HepG2 (cell line): ENCODE measurements around the gene RIMBP2. TPM values are rescaled to one million over a fixed set of nuclear protein-coding genes. Genes with fewer than 3 reads are reported as not detected.
A peak's percentile ranks its signal among the peaks of the same experiment; 100 is the strongest.

Source experiments
- ATAC-seq: fragments of 200-7000 bp; cut with Tn5 transposase; 3 replicates; pipeline ENCODE4 v1.9.1; 2020; ENCODE audit warnings: mild to moderate bottlenecking, moderate library complexity
- BruUV-seq: library from RNA; stranded (reverse); fragments of 400-500 nt; replicated peaks from 2 replicates; lab custom pipeline; 2021; lab: Mats Ljungman, UMichigan
- CTCF ChIA-PET: fragments of 300-600 bp; formaldehyde crosslinking; extraction: SDS; loops from one replicate; lab custom pipeline; 2021; ENCODE audit warnings: low total read pairs, inconsistent platforms, low intra/inter-chr PET ratio; lab: Yijun Ruan, JAX
- POLR2A ChIA-PET: fragments of 350-600 bp; sonication (Branson Sonifier 250); formaldehyde crosslinking; loops from one replicate; lab custom pipeline; 2020; ENCODE audit warnings: antibody characterized with exemption, inconsistent platforms; lab: Yijun Ruan, JAX
- DNase-seq: peaks from one replicate; pipeline ENCODE4 v3.0.0-alpha.2; 2015; ENCODE audit warnings: low spot score
- FAIRE-seq: peaks from 3 replicates; lab custom pipeline; 2011; peaks lifted over from hg19 to GRCh38; lab: Jason Lieb, UNC
- H2AFZ ChIP-seq: one replicate; pipeline ENCODE4 v1.6.1; 2011; ENCODE audit warnings: low read length, inconsistent platforms
- H3K27ac ChIP-seq: fragments of 300-600 bp; 3 replicates; pipeline ENCODE4 v1.8.0; 2011; ENCODE audit warnings: mixed run types, mild to moderate bottlenecking, mixed read lengths, low read length, inconsistent platforms; ENCODE audit not compliant: insufficient read depth; ENCODE audit errors: extremely low read length
- H3K27me3 ChIP-seq, 2 experiments: fragments of 200-600 bp in 1 of 2; 2 replicates in 1 of 2; 3 replicates in 1 of 2; pipeline versions ENCODE4 v1.6.0 to v1.8.0; 2011; ENCODE audit warnings: low read length in 2 of 2, mild to moderate bottlenecking in 2 of 2, moderate library complexity in 2 of 2, inconsistent platforms in 1 of 2; ENCODE audit not compliant: insufficient read depth in 2 of 2, control insufficient read depth in 1 of 2
- H3K36me3 ChIP-seq, 2 experiments: fragments of 200-600 bp in 1 of 2; replicated peaks in 1 of 2; 2 replicates in 1 of 2; 3 replicates in 1 of 2; pipeline versions ENCODE4 v1.5.1 to v1.8.0; 2011; ENCODE audit warnings: low read length in 2 of 2, inconsistent platforms in 1 of 2; ENCODE audit not compliant: insufficient read depth in 2 of 2, control insufficient read depth in 1 of 2
- H3K4me1 ChIP-seq: 2 replicates; pipeline ENCODE4 v1.5.1; 2012; ENCODE audit warnings: low read length, inconsistent platforms; ENCODE audit not compliant: insufficient read depth
- H3K4me2 ChIP-seq: 2 replicates; pipeline ENCODE4 v1.6.0; 2011; ENCODE audit warnings: low read depth, low read length, inconsistent platforms
- H3K4me3 ChIP-seq, 3 experiments: fragments of 200-600 bp in 1 of 3; sonication (generic), shearing (Covaris generic) in 1 of 3; replicated peaks in 1 of 3; 2 replicates each; pipeline ENCODE4 v1.5.1; 2011 to 2016; ENCODE audit warnings: low read length in 3 of 3, inconsistent platforms in 2 of 3, low read depth in 2 of 3, mild to moderate bottlenecking in 2 of 3, control low read depth in 1 of 3, mixed read lengths in 1 of 3; ENCODE audit not compliant: insufficient read depth in 1 of 3
- H3K79me2 ChIP-seq: one replicate; pipeline ENCODE4 v1.6.1; 2011; ENCODE audit warnings: low read length, inconsistent platforms; ENCODE audit not compliant: insufficient read depth
- H3K9ac ChIP-seq: 2 replicates; pipeline ENCODE4 v1.6.0; 2011; ENCODE audit warnings: mild to moderate bottlenecking, low read depth, low read length, inconsistent platforms; ENCODE audit not compliant: insufficient read depth
- H3K9me3 ChIP-seq: 2 replicates; pipeline ENCODE4 v1.5.1; 2012; ENCODE audit warnings: mild to moderate bottlenecking, low read length
- H4K20me1 ChIP-seq: 2 replicates; pipeline ENCODE4 v1.6.0; 2011; ENCODE audit warnings: inconsistent platforms, mild to moderate bottlenecking, low read length, moderate library complexity; ENCODE audit not compliant: insufficient read depth
- CAMTA2 ChIP-seq: sonication (generic); formaldehyde crosslinking; IDR thresholded peaks from 2 replicates; pipeline ENCODE4 v1.4.0; 2020; ENCODE audit warnings: mild to moderate bottlenecking, missing genetic modification reagents, borderline replicate concordance
- KLF6 ChIP-seq: IDR thresholded peaks from 2 replicates; pipeline ENCODE4 v1.8.0; 2016; ENCODE audit warnings: missing biosample characterization, missing genetic modification reagents
- KMT2A ChIP-seq: sonication (generic); formaldehyde crosslinking; IDR thresholded peaks from 2 replicates; pipeline ENCODE4 v1.4.0; 2020; ENCODE audit warnings: missing genetic modification reagents
- NFE2L2 ChIP-seq: fragments of 150-350 bp; IDR thresholded peaks from 2 replicates; pipeline ENCODE4 v1.6.1; 2014; ENCODE audit warnings: low read length
- SRY ChIP-seq: sonication (generic); formaldehyde crosslinking; IDR thresholded peaks from 2 replicates; pipeline ENCODE4 v1.8.0; 2022; ENCODE audit warnings: mild to moderate bottlenecking, missing genetic modification reagents
- THAP8 ChIP-seq: sonication (generic); formaldehyde crosslinking; IDR thresholded peaks from 2 replicates; pipeline ENCODE4 v1.5.1; 2020; ENCODE audit warnings: missing genetic modification reagents, mild to moderate bottlenecking, borderline replicate concordance
- YEATS4 ChIP-seq: sonication (generic); formaldehyde crosslinking; IDR thresholded peaks from 2 replicates; pipeline ENCODE4 v1.4.0; 2020; ENCODE audit warnings: missing genetic modification reagents, borderline replicate concordance
- ZBTB43 ChIP-seq: sonication (generic); formaldehyde crosslinking; conservative IDR thresholded peaks from 2 replicates; pipeline ENCODE4 v1.4.0; 2020; ENCODE audit warnings: missing genetic modification reagents
- ZNF101 ChIP-seq: sonication (generic); formaldehyde crosslinking; IDR thresholded peaks from 2 replicates; pipeline ENCODE4 v1.4.0; 2020; ENCODE audit warnings: mild to moderate bottlenecking, low read depth, missing genetic modification reagents, borderline replicate concordance
- ZNF780A ChIP-seq: sonication (generic); formaldehyde crosslinking; IDR thresholded peaks from 2 replicates; pipeline ENCODE4 v1.8.0; 2022; ENCODE audit warnings: mild to moderate bottlenecking, missing genetic modification reagents, moderate library complexity
- ZNF816 ChIP-seq: sonication (generic); formaldehyde crosslinking; IDR thresholded peaks from 2 replicates; pipeline ENCODE4 v1.8.0; 2022; ENCODE audit warnings: missing genetic modification reagents, mild to moderate bottlenecking, borderline replicate concordance
- WGBS: methylation state at CpG from one replicate; pipeline ENCODE4 v1.1.6; 2017; ENCODE audit warnings: low lambda C conversion rate; 5-methylcytosine and 5-hydroxymethylcytosine counted together
- in situ Hi-C: cut with HindIII; loops from 2 replicates; pipeline ENCODE4 v1.10.0; 2017; ENCODE audit warnings: low pct_unique_long_range_greater_than_20kb; ENCODE audit not compliant: extremely low pct_ligation_motif_present
- intact Hi-C: fragments of 100-400 bp; cut with micrococcal nuclease; formaldehyde crosslinking; loops from one replicate; pipeline ENCODE4 v1.10.0; 2022; ENCODE audit not compliant: unreplicated experiment
- polyA plus RNA-seq, 8 experiments: library from polyadenylated mRNA; depleted of rRNA in 3 of 8; stranded (reverse) in 7 of 8; unstranded in 1 of 8; fragments of >200 nt; fragmentation: Illumina TruSeq in 4 of 8; extraction: Trizol in 4 of 8; gene quantifications; 2 replicates each; pipeline versions ENCODE4 v1.2.1 to v1.2.3, GENCODE V29; 2011 to 2016; ENCODE audit warnings: low read depth in 4 of 8, missing spikeins in 1 of 8, mixed read lengths in 1 of 8; ENCODE audit not compliant: insufficient read depth in 1 of 8
- total RNA-seq, 5 experiments: library from RNA; depleted of rRNA; stranded (reverse); fragments of >200 nt; fragmentation: Illumina TruSeq; extraction: Trizol; gene quantifications; 2 replicates each; pipeline ENCODE4 v1.2.3, GENCODE V29; 2016; ENCODE audit warnings: low read depth in 1 of 5

The RIMBP2 gene
- total and polyA plus RNA-seq, 2 of the 13 experiments (the other 11 are each of a cell fraction or from before 2014, with no cell fraction given), result 0.03 TPM; not detected in 1

- CTCF ChIA-PET, result no interaction called here
- Histone ChIP-seq H3K36me3 (no peaks in the 10 kb centered on the region), H4K20me1 (no peaks in the 10 kb centered on the region), H3K27me3 (peaks cover 0 to 16% of the 10 kb centered on the region in 2 experiments; a peak in 2 of 5 replicates), H3K79me2 (no peaks in the 10 kb centered on the region), H3K4me2 (no peak overlapping the region), H3K4me3 (no peak overlapping the region), H3K9ac (no peak overlapping the region)
- POLR2A ChIA-PET, result no interaction called here
- in situ Hi-C loops (no loop called here), intact Hi-C loops (no loop called here)
- no TSS peak for BruUV-seq
- DNase-seq (no peak), FAIRE-seq (no peak)
- TF ChIP-seq NFE2L2 (peak; percentile 63), SRY (no peak), KMT2A (CRISPR knock-in tag) (no peak), KLF6 (CRISPR knock-in tag) (no peak)
- TF ChIP-seq, all 625 proteins: peak for 1
- no peak for ATAC-seq
- Histone ChIP-seq H3K9me3 (no peaks in the 10 kb centered on the region), H3K27ac (no peak overlapping the region), H2AFZ (no peak overlapping the region), H3K4me1 (no peaks in the 10 kb centered on the region)
- WGBS, result 16% methylated on average over 5 of the region's 5 CpGs
These were observed 87.8 kb downstream of the RIMBP2 start for GRCh38 chr12:130628304-130628703.

- ATAC-seq (no peak), DNase-seq (no peak), FAIRE-seq (no peak)
- no peak overlapping the region for H3K4me3 ChIP-seq
- peaks cover 0 to 6% of the 10 kb centered on the region in 2 experiments; a peak in 2 of 5 replicates for H3K27me3 ChIP-seq
- no peaks in the 10 kb centered on the region for H3K4me1 ChIP-seq
- H4K20me1 ChIP-seq, result no peaks in the 10 kb centered on the region
- ChIA-PET POLR2A (no interaction called here), CTCF (no interaction called here)
- WGBS, result 33% methylated on average over 6 of the region's 7 CpGs
- H3K9ac ChIP-seq, result no peak overlapping the region
- H3K4me2 ChIP-seq, result no peak overlapping the region
- no peaks in the 10 kb centered on the region for H3K36me3 ChIP-seq
- no TSS peak for BruUV-seq
- TF ChIP-seq YEATS4 (CRISPR knock-in tag), result no peak
- no peak for TF ChIP-seq ZNF101 (CRISPR knock-in tag)
- TF ChIP-seq THAP8, result no peak
- TF ChIP-seq ZNF780A (CRISPR knock-in tag), result no peak
- no peak for TF ChIP-seq ZBTB43 (CRISPR knock-in tag)
- TF ChIP-seq CAMTA2 (CRISPR knock-in tag), result no peak
- no peak for TF ChIP-seq ZNF816
- no peaks in the 10 kb centered on the region for H3K9me3 ChIP-seq
- no peak overlapping the region for H3K27ac ChIP-seq
- no peaks in the 10 kb centered on the region for H3K79me2 ChIP-seq
- intact Hi-C loops, result no loop called here
- H2AFZ ChIP-seq, result no peak overlapping the region
- in situ Hi-C loops, result no loop called here
These were observed 88.9 kb downstream of the RIMBP2 start for GRCh38 chr12:130627175-130627574.
